Suppressor macrophage (primary cell): ENCODE measurements around the gene VSNL1.

Source experiments
- DNase-seq, 4 experiments: peaks; one replicate each; pipeline ENCODE4 v3.0.0-alpha.2; 2020 to 2022

Gene VSNL1

DNA sequence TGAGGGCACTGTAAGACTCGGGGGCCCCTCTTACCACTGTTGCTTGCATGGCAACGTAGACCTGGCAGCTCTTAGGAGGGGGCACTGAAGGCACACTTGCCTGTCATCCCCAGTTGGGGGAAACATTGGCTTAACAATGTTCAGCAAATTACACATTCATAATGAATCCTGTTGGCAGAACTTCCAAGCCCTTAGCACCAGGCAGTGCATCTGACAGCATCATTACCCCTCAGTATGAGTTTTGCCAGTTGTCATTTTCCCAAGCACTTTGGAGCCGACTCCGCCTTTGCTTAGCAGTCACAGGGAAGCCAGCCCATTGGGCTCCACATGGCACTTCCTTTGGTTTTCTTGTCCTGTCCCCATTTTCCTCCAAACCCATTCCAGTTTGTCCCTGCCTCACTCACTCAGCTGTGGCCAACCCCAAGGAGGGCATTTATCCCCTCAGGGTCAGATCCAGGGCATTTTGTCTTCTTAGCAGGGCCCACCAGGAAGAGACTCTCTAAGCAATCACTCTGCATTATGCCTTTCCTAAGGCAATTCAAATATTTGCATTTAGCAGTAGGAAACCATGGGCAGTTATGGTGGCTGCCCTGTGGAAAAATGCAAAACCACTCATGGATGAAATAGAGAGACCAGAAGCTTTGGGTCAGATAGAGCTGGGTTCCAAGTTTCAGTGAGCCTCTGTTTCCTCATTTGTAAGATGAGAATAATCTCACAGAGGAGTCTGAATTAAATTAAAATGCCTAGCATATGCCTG, 73.9 kb downstream of the VSNL1 start:
- DNase-seq: no peak

DNA sequence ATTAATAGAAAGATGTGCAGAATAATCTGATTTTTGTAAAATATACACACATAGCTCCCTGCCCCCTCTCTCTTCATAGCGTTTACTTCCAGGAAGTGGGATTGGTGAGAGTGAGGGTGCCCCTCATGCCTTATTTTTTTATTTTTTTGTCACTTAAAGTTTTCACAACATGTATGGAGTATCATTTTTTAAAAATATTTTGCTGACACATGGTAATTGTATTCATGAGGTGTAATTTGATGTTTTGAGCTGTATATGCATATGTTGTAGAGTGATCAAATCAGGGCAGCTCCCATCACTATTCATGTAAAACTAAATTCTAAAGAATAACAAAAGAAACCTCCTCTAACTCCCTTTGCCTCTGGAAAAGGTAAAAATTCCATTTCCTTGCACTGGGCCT, 74.7 kb downstream of the VSNL1 start:
- DNase-seq: no peak

DNA sequence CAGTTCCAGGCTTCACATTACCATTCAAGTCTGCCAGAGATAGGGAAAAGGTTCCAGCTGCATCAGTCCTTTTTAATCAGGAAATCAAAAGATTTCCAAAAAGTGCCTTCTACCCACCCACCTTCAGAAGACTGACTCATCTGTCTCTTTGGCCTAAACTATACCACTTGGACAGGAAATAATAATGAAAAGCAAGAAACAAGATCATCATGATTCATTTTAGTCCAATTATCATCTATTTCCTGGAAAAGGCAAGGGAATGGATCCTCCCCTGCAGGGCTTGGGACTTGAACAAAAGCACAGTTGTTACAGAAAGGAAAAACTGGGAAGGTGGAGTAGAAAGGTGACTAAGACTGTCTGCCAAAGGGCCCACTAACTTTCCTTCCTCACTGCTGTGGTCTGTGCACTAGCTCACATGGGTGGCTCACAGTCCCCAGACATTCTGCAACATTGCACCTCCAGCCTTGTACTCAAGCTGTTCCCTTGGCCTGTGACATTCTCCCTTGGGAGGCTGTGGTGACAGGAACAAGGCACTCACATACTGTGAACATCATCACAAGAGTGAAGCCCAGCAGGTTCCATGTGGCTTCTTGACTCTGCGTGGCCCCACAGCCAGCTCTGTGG, 75.3 kb downstream of the VSNL1 start:
- no peak for DNase-seq

DNA sequence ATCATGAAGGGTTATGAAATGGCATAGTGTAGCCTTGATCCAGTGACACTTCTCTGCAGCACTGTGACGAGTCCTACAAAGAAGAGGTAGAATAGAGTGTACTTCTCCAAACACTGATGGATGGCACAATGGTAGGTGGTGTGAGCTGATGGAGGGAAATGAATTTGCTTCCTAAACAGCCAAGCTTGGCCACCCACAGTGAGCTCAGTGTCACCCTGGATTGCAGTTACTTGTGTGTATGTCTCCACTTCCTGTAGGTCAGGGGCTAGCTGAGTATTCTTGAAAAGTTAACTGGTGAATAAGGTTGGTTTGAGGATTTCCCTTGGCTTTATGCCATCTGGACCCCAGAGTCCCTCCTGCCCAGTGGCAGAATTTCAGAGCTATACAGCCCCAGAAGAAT, 75.9 kb downstream of the VSNL1 start:
- DNase-seq: peak in 3 of 4 experiments; percentile 10 to 26 (median 20)

DNA sequence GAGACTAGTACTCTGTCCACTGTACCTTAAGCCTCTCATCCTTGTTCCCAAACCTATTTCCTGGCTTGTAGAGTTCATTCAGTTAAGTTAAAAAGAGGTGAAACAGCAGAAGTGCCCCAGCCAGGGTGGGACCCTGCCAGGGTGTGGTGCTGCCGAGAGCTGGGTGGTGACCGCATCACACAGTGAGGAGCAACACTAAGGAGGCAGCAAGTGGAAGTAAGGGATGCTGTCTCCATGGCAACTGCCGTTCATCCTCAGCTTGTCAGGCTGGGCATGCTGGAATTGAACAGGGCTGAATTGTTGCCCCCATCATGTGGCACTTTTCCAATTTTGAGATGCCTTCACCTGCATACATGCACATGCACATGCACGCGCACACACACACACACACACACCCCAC, 77.0 kb downstream of the VSNL1 start:
- DNase-seq: no peak

DNA sequence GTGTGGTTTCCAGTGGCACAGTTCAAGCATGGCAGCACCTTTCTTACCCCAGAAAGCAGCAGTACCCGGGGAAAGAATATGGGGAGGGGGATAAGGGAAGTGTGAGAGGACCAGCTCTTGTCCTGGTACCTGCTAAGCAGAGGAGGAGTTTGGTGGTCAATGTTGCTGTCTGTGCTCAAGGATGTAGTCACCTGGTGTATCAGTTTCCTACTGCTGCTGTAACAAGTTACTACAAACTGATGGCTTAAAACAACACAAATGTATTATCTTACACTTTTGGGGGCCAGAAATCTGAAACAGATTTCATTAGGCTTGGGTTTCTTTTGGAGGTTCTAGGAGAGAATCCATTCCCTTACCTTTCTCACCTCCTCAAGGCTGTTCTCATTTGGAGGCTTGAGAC, 77.5 kb downstream of the VSNL1 start:
- DNase-seq: no peak

DNA sequence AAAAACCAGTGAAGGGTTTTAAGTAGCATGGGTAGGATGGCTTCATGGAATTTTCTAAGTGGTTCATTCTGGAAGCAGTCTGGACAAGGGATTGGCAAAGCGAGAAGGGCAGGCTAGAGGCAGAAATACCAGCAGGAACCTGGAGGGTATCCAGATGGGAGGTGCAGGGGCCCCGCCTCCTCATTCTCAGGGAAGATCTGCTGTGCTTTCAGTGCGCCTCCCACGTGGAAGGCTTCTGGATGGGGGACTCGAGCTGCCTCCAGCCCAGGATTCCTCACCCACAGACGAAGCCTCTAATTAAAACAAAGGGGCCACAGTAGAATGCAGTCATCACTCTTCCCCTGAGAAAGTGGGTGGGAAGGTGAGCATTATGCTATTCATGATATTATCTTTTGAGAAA, 79.8 kb downstream of the VSNL1 start:
- DNase-seq: no peak

DNA sequence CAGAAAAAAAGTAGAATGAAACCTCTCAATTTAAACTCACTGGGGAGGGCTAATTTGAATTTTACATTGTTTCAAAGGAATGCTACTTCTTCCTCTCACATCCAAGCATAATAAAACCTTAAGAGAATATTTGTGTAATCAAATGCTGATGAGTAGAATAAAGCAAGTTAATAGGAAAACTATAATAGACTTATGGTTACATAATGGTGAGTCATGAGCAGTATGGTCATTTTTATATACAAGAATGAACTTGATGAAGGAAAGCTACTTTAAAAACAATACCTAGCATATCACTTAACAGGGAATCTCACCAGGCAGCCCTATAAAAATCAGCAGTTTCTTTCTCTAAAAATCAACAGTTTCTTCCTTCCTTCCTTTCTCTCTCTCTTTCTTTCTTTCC, 80.3 kb downstream of the VSNL1 start:
- no peak for DNase-seq

DNA sequence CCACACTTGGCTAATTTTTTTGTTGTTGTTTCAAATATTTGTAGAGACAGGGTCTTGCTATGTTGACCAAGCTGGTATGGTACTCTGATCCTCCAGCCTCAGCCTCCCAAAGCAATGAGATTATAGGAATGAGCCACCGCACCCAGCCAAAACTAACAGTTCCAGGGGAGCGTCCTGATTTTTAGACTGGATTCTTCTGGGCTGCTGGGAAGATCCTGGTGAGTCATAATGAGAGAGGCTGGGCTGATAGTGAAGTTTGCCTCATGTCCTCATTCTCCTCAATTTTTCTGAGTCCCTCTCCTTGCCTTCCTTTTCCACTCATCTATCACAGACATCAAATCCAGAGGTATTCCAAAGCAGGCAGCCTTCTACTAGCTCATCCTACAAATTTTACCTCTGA, 81.3 kb downstream of the VSNL1 start:
- DNase-seq: no peak

DNA sequence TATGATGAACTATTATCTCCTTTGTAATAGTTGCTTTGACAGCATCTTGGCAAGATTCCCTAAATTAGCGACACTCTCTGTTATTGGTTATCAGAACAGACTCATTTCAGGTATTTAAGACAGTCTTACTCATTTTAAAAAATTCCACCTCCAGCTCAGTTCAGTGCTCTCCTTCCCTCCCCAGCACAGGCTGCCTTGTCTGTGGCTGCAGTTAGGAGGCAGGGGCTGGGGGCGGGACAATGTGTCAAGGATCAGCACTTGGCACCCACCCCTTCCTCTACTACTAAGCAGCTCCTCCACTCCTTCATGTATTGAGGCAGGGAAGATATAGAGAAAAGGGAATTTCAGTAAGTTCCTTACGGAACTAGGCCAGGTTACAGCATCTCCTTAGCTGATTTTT, 85.0 kb downstream of the VSNL1 start:
- no peak for DNase-seq

DNA sequence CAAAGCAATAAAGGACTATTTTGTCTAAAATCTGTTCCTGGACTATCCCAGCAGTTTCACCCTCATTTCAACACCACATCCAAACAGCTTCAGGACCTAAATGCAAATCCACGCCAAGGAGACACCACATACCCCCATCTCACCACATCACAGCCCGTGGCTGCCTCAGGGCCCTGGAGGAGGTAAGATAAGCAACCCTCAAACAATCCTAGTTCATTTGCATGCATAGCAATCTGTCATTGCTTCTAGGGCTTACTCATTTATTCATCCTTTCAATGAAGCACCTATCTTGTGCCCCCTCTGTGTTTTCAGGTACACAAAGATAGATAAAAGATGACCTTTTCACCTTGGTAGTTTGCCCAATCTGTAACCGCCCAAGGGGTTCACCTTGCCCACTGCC, 86.5 kb downstream of the VSNL1 start:
- DNase-seq: no peak

DNA sequence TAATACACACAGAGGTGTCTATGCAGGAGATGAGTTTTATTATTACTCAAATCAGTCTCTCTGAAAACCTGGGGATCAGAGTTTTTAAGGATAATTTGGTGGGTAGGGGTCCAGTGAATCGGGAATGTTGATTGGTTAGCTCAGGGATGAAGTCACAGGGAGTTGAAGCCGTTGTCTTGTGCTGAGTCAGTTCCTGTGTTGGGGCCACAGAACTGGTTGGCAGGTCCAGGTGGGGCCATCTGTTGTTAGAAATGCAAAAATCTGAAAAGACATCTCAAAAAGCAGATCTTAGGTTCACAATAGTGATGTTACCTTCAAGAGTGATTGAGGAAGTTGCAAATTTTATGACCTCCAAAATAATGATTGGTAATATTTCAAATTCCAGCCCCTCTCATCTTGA, 86.9 kb downstream of the VSNL1 start:
- DNase-seq: no peak

DNA sequence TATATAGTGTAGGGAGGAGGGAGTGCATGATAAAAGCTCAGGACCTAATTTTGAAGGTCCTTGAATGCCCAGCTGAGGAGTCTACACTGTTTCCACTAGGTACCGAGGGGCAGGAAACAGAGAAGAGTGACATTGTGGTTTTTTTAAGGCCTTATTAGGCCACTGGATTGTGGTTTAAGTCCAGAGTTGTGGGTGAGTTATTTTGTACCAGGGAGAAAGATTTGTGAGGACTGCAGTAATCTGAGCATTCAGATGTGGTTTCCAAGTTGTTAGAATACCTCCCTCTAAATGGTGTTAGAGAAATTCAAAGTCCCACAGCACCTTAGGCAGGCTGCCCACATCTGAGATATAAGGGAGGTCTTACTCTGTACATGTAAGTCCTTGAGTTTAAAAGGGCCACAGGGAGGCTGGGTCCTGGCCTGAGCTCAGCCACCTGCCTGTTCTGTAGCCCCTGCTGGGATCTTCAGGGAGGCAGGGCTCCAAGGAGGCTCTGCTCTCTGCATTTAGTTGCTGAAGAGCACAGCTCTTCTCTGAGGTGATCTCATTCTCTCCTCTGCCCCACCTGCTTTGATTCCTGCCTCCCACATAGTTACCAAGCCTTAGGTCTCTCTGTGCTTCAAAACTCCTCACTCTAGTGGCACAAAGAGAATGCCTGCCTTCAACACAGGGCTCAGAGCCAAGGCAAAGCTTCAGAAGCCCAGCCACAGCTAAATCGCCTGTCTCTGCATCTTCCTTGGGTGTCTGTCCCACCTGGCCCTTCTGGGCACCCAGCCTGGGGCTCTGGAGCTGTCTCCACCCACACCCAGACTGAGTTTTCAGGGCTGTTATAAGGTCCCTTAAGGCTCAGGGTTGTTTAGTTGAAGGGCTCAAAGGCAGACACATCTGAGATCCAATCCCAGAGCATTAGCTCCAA, 88.1 kb downstream of the VSNL1 start:
- DNase-seq: no peak

DNA sequence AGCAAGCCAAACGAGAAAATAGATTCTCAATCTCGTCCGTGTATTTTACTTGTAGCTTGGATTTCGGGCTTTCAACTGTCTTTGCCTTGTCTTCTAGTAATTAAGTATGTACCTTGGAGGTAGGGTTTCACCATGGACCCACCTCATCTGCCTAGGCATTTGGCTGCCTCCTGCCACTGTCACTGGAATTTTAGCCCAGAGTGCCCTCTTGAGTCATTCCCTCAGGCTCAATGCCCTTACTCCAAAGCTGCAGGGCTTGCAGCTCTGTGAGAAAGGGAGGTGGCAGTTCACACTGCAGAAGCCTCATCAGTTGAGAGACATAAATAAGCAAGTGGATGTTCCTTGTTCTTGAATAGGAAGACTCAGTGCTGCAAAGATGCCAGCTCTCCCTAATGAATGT, 89.6 kb downstream of the VSNL1 start:
- DNase-seq: no peak

DNA sequence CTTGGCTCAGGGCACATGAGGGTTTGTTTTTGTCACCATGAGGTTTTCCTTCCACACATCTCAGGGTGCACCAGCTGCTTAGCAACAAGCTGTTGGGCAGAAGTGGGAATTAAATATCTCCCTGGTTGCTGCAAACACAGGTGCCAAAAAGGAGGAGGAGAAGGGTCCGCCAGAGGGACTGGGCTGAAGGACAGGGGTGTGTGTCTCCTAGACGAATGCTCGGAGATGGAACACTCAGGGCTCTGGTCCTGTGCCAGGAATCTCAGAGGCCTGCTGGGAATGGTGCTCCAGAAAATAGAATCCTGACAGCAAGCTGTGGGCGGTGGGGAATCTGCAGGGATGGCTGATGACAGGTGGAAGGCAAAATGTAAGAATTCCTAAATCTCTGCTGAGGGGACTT, 94.5 kb downstream of the VSNL1 start:
- DNase-seq: no peak

DNA sequence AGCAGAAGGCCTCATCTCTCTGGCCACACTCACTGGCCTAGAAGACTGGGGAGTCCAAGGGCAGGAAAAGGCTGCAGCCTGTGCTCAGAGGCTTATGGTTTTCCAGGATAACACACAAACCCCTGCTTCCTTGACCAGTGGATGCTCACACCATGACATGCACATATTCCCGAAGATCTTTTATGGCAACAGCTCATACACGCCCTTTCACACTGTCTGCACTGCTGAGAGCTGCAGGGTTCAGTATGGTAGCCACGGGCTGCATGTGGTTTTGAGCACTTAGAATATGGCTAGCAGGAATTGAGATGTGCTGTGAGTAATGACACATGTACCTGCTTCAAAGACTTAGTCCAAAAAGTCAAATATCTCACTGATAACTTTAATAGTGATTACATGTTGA, 95.8 kb downstream of the VSNL1 start:
- DNase-seq: no peak

DNA sequence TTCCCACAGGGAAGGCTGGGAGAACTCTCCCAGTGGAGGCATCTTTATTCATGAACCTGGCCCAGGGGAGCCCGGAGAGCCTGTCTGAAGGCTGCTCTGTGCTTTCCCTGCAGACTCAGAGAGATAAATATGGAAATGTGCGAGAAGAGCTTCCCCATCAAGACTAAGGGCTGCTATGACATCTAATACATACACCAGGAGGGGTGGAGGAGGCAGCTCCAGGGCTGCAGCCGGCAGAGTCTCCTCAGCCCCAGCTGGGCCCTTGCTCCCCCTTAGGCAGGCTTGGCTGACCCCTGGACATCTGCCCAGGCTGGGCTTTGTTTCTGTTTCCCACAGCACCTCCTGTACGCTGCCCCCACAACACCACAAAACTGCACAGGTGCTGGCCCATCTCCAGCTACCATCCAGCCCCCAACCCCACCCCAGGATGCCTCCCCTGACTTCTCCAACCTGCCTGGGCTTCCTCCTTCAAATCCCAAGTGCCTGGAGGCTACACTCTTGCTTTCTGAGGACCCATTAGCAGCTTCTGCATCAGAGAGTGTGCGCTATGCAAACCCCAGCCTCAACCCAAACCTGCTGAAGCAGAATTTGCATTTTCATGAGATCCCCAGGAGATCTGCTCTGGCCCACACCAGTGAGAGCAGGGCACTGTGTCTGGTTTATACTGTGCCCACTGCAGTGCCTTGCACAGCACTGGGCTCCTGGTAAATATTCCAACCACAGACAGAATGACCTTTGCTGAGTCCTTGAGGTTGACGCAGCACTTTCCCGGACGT, 96.8 kb downstream of the VSNL1 start:
- no peak for DNase-seq

DNA sequence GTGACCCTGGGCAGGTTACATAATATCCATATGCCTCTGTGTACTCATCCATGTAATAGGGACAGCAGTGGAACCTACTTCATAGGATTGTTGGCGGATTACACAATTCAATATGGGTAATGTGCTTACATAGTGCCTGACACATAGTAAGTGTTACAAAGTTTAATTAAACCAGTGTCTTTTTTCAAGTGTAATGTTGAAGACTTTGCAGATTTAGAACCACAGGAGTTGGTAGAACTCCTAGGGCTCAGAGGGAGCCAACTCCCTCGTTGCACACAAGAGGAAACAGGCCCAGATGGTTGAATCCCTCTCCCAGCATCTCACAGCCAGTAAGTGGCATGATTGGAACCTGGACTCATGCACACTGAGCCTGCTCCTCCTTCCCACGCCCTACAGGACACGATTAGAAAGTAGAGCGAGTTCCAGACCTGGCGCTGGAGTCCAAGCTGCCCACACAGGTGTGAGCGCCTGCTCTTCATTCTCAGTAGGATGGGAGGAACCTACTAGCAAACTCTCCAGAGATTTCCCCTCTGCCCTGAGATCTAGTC, 97.8 kb downstream of the VSNL1 start:
- peak in 1 of 4 experiments; percentile 32 for DNase-seq

DNA sequence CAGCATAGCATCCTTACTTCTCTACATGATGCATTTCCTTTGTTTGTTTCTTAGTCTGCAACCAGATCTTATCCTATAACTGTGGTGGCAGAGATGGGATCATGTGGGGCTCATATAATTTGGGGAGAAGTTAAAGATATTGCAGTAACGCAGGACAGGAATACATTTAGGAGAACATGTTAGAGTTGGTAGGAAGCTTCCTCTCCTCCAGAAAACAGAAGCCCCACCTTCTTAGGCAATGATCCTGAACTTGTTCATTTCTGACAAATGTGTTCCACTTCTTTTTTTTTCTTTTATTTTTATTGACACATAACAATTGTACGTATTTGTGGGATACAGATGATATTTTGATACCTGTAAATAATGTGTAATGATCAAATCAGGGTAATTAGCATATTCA, 99.9 kb downstream of the VSNL1 start:
- DNase-seq: peak; percentile 23 to 49 (median 36)

DNA sequence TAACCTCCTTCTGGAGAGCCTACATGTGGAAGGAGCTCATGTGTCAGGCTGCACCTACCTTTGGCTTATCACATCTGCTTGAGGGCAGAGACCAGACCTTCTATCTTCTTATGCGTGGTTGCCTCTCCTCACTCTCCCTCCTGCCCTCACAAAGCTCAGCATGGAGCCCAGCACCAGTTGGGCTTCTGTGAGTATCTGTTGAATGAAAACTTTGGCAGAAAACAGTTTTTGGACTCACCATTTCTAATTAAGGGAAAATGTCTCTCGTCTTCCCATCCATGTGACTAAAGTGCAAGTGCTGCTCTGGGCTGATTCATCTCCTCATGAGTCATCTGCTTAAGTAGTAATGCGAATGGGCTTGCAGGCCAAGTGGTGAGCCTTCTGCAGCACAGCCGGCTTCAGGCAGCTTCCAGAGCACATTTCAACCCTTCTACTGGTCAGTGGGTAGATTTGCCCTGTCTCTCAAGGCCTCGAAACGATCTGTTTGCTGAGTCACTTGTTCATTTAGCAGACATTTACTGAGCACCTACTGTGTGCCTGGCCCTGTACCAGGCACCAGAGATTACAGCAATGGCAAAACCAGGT, 102.6 kb downstream of the VSNL1 start:
- peak; percentile 80 to 94 (median 90) for DNase-seq

DNA sequence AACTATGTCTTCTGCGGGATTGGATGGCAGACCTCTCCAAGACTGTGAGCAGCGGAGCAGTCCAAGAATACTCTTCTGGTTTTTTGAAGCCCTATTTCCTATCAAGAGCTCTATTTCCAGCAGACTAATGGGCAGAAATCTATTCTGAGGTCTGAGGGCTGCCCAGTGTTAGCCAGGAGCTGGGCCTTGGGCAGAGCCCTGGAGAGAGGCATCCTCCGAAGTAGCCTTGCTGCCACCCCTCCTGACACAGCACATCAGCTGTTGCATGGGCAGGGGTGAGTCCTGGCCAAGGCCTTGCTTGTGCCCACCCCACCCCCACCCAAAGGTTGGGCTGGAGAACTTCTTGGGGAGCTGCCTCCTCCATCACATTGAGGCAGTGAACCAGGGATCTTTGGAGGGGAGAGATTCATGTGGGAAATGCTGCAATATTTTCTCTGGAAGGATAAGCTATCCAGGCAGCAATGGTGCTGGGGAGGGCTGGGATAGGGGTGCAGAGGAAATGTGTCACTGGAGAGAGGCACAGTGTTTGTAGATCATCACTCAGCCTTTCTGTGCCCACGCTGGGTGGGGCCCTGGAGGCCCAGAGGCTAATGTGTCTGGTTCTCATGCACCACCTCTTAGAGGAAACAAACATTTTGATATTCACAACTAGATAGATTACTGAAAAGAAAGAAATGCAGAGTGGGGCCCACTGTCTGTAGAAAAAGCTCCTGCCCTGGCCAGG, 104.7 kb downstream of the VSNL1 start:
- peak; percentile 60 to 72 (median 67) for DNase-seq
